HCT116 (cell line): ENCODE results near the gene ABL2.

ENCODE experiments used
- CEBPB ChIP-seq: IDR thresholded peaks from 2 replicates; pipeline ENCODE4 v1.6.1; 2012; ENCODE audit warnings: low read depth
- EGR1 ChIP-seq: IDR thresholded peaks from 2 replicates; pipeline ENCODE4 v1.6.1; 2012; ENCODE audit warnings: low read depth
- ELF1 ChIP-seq: IDR thresholded peaks from 2 replicates; pipeline ENCODE4 v1.6.1; 2012; ENCODE audit warnings: low read depth, borderline replicate concordance
- EZH2 ChIP-seq: fragments of 200-600 bp; sonication (generic); IDR thresholded peaks from 2 replicates; pipeline ENCODE4 v1.6.1; 2017; ENCODE audit warnings: antibody characterized with exemption, mixed run types
- EZH2phosphoT487 ChIP-seq: fragments of 200-600 bp; IDR thresholded peaks from 2 replicates; pipeline ENCODE4 v1.6.1; 2018; ENCODE audit warnings: antibody characterized with exemption, borderline replicate concordance
- FOSL1 ChIP-seq: IDR thresholded peaks from 2 replicates; pipeline ENCODE4 v1.6.1; 2012; ENCODE audit warnings: low read depth
- POLR2A ChIP-seq: IDR thresholded peaks from 2 replicates; pipeline ENCODE4 v1.7.0; 2011; ENCODE audit warnings: borderline replicate concordance; ENCODE audit not compliant: insufficient read depth, insufficient read length; ENCODE audit errors: extremely low read depth
- ZNF274 ChIP-seq: fragments of 200-500 bp; sonication (Bioruptor generic); IDR thresholded peaks from 2 replicates; pipeline ENCODE4 v1.6.1; 2014; ENCODE audit warnings: mild to moderate bottlenecking, low read depth, low read length, inconsistent platforms
- TF ChIP-seq, protein P1 (sequence below), 3 experiments: fragments of 200-600 bp in 1 of 3; sonication (generic) in 1 of 3; IDR thresholded peaks in 2 of 3; conservative IDR thresholded peaks in 1 of 3; 2 replicates each; pipeline ENCODE4 v1.5.1; 2012 to 2017; ENCODE audit warnings: low read depth in 2 of 3, low read length in 2 of 3, antibody characterized with exemption in 1 of 3, borderline replicate concordance in 1 of 3, control low read depth in 1 of 3, mild to moderate bottlenecking in 1 of 3, mixed read lengths in 1 of 3, mixed run types in 1 of 3, moderate library complexity in 1 of 3; ENCODE audit not compliant: insufficient read depth in 1 of 3
- TF ChIP-seq, protein P2 (sequence below): IDR thresholded peaks from 2 replicates; pipeline ENCODE4 v1.6.1; 2012

DNA sequence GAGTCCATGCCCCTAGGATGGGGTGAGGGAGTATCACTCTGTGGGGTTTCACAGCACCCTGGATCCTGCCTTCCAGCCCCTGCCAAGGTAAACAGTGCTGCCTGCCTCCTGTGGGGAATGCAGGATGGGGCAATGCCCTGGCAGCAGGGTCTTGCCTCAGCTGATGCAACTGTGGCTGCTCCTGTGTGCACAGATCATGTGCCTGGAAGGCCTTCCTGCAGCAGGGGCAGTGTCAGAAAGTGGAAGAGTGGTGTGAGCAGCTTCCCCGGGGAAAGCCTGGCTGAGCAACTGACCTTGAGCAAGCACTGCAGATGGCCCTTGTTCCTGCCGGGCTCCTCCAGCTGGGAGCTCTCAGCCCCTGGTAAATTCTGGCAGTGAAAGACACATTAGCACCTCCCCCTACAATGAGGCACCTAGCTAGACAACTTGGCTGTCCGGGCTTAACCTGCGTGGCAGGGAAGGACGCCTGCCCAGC, 137.7 kb downstream of the ABL2 start:
- no peak for TF ChIP-seq POLR2A
- no peak for TF ChIP-seq EZH2
- no peak for TF ChIP-seq EGR1
- no peak for TF ChIP-seq ELF1
- TF ChIP-seq, protein P1, sequence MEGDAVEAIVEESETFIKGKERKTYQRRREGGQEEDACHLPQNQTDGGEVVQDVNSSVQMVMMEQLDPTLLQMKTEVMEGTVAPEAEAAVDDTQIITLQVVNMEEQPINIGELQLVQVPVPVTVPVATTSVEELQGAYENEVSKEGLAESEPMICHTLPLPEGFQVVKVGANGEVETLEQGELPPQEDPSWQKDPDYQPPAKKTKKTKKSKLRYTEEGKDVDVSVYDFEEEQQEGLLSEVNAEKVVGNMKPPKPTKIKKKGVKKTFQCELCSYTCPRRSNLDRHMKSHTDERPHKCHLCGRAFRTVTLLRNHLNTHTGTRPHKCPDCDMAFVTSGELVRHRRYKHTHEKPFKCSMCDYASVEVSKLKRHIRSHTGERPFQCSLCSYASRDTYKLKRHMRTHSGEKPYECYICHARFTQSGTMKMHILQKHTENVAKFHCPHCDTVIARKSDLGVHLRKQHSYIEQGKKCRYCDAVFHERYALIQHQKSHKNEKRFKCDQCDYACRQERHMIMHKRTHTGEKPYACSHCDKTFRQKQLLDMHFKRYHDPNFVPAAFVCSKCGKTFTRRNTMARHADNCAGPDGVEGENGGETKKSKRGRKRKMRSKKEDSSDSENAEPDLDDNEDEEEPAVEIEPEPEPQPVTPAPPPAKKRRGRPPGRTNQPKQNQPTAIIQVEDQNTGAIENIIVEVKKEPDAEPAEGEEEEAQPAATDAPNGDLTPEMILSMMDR (IDR thresholded peaks at IDR 0.05 in 2 of 3, conservative IDR thresholded peaks at IDR 0.05 in 1 of 3; ENCODE audit: borderline replicate concordance in 1 of 3, insufficient read depth in 1 of 3, low read depth in 2 of 3, low read length in 2 of 3): no peak
- TF ChIP-seq EZH2phosphoT487: no peak
- TF ChIP-seq, protein P2, sequence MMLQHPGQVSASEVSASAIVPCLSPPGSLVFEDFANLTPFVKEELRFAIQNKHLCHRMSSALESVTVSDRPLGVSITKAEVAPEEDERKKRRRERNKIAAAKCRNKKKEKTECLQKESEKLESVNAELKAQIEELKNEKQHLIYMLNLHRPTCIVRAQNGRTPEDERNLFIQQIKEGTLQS: no peak
- TF ChIP-seq CEBPB: no peak
- no peak for TF ChIP-seq FOSL1
- no peak for TF ChIP-seq ZNF274
